ENCODE data around the gene GRK5.
A peak's percentile ranks its signal among the peaks of the same experiment; 100 is the strongest.

Gene GRK5

DNA sequence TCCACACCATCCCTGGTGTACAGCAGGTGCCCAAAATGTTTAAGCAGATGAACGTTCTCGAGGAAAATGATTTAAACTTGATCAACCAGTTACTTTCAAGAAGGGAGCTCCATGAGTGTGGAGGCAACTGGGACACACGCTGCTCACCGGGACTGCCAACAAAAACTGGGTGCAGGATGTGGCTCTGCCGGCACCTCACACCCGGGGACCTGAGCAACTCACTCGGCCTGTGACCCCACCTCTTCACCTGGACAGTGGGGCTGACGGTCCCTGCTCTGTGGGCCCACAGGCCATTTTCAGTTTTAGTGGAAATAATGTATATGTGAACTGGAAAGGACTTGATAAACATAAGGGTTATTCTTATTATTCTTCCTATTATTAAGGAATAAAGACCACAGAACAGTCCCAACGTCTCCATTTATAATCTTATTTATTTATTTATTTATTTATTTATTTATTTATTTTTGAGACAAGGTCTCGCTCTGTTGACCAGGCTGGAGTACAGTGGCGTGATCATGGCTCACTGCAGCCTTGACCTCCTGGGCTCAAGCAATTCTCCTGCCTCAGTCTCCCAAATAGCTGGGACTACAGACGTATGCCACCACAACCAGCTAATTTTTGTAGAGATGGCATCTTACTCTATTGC, 274.5 kb downstream of the GRK5 start:
- DNase-seq (ENCODE audit: low read depth, low spot score), result no peak

- no peak for DNase-seq (ENCODE audit: low read depth, low spot score)
Observed at GRCh38 chr10:119483001-119483400, 275.6 kb downstream of the GRK5 start.

- DNase-seq (ENCODE audit: low read depth, low spot score), result no peak
Observed at GRCh38 chr10:119483839-119484238, 276.5 kb downstream of the GRK5 start.

GRCh38 chr10:119488675-119489074, 281.3 kb downstream of the GRK5 start:
- DNase-seq (ENCODE audit: low read depth, low spot score), result no peak

GRCh38 chr10:119489991-119490326, 282.6 kb downstream of the GRK5 start:
- DNase-seq (ENCODE audit: low read depth, low spot score), result no peak

DNA sequence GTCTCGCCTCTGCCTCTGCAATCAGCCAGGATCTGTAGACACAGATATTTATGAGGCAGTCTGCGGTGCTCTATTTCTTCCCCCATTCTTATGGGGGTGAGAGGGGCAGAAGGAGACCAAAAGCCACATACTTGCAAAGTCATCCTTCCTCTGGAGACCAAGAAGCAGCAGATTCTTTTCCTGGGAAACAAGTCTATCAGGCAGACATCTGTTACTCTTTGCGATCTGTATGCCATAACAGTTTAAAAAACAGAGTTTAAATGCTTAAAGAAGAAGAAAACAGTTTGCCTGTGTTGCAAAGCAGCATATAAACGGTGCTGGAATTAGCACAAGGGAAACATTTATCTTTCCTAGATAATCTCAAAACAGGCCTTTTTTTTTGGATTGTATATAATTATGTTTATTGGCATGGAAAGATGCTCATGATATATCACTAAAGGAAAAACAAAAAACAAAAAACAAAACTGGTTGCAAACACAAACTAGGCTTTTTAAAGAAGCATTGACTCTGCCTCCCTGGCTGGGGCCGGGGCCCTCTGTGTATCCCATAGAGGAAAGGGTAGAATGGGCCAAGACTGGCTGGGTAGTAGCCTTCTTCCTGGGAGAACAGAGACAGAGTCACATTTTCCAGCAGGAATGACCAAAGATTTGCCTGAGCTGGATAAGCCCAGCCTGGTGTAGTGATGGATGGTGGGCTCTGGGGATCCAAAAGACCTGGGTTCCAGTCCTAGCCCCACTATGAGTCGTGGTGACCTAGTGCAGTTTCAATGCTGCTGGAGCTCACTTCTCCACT, 284.8 kb downstream of the GRK5 start:
- no peak for DNase-seq (ENCODE audit: low read depth, low spot score)

GRCh38 chr10:119493155-119493554, 285.8 kb downstream of the GRK5 start:
- no peak for DNase-seq (ENCODE audit: low read depth, low spot score)

DNA sequence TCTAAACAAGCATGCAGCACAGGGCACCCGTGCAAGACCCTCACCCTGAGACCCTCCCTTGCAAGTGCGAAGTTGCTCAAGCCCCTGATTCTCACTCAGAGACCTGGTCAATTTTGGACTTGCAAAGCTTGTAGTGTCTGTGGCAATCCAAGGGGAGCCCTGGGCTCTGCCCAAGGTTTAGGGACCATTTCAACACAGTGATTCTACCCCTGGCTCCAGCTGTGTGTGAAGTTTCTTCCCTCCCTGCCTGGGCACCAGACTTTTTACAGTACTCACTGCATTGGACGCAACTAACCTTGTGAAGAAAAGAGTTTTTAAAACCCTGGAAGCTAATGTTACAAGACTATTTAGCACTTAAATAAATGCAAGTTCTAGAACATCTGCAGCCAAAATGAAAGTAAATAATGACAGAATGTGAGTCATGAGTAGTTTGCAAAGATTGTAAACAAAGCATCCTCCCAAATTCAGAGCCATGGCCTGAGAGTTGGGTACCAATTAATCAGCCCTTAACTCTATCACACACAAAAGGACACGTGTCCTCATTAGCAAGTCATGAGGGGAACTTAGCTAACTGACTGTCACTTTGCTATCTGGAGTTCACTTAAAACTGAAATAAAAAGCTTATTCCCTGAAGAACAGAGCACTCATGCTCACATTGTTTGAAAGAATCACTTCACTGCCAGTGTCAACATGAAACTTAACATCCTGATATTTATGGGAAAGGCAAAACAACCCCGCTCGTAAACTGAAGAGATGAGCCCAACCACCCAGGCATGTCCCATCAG, 287.1 kb downstream of the GRK5 start:
- no peak for DNase-seq (ENCODE audit: low read depth, low spot score)

DNA sequence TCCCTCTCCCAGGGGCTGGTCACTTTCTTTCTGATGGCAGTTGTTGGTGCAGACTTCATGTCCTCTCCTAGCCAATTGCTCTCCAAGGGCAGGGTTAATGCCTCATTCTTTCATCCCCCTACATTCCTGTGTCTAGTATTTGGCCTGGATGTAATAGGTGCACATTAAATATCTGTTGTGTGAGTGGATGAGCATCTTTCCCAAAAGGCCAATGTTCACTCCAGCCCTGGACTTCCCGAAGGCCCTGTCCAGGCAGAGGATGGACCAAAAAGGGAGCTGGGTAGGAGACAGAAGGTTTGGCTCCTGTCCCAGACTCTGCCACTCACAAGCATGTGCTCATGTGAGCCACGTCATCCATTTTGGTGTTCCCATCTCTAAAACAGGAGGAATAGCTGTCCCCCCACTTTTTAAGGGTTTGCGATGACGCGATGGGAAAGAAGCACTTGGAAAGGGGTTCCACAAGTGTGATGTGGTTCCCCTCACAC, 287.7 kb downstream of the GRK5 start:
- no peak for DNase-seq (ENCODE audit: low read depth, low spot score)

DNA sequence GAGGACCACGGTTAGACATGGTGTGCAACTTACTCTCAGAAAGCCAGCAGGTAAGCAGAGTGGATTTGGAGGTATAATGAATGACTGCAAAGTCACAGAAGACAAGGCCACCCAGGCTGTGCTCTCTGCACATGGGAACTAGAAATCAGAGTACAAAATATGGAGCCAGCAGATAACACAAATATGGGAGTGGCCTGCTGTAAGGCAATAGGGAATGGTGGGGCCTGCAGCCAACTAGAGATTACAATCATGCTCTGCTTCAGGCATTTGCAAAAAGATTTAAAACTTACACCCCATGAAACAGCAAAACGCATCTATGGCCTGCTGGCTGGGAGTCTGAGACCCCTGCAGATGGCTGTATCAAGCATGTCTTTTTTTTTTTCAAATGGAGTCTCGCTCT, 288.2 kb downstream of the GRK5 start:
- no peak for DNase-seq (ENCODE audit: low read depth, low spot score)

- DNase-seq (ENCODE audit: low read depth, low spot score), result no peak
Observed at GRCh38 chr10:119496273-119496672, 288.9 kb downstream of the GRK5 start.

DNA sequence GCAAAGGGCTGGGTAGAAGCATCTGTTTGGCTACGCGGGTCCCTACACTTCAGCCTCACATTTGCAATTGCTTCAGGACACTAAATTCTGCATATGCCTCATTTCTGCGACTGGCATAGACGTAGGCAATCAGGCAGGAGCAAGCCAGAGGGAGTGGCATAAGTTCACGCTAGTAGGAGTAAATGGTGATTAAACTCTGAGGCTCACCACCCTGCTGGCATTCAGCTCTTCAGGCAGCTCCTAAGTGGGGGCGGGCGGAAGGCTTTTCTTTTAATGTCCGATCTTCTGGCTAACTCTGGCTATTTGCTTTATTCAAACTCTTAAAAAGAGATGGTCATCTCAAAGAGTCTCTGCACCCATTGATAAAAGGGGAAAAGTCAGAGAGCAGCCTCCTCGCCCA, 289.9 kb downstream of the GRK5 start:
- DNase-seq (ENCODE audit: low read depth, low spot score), result no peak

DNA sequence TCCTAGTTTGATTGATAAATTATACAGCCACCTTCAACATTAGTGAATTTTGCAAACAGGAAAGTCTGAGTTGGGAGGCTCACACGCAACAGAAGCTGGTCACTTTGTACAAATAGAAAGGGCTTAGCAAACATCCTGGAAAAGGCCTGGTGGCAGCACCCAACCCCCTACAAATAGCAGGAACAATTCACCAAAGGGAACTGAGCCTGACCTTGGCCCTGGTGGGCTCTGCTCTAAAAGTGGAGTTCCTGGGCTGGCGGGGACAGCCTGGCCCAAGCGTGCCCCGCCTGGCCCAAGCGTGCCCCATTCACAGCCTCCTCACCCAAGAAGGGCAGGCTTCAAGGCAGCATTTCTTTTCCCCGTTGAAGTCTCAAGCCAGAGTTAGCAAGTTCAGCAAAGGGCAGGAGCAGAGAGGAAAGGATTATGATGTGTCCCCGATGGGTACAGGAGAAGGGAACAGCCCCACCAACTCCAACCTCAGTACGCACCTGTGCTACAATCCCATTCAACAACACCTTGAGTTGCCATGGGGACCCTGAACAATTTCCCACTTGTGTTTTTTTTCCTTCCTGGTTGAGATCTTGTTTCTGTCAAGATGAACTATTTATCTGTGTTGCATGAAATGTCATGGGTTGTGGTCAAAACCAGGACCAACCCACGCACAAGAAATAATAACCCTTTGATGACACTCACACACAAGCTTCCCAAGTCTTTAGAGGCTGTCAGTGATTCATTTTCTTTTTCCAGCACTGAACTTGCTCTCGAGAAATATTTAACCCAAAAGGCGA, 291.7 kb downstream of the GRK5 start:
- DNase-seq (ENCODE audit: low read depth, low spot score), result no peak

- no peak for DNase-seq (ENCODE audit: low read depth, low spot score)
Observed at GRCh38 chr10:119499677-119500002, 292.3 kb downstream of the GRK5 start.

DNA sequence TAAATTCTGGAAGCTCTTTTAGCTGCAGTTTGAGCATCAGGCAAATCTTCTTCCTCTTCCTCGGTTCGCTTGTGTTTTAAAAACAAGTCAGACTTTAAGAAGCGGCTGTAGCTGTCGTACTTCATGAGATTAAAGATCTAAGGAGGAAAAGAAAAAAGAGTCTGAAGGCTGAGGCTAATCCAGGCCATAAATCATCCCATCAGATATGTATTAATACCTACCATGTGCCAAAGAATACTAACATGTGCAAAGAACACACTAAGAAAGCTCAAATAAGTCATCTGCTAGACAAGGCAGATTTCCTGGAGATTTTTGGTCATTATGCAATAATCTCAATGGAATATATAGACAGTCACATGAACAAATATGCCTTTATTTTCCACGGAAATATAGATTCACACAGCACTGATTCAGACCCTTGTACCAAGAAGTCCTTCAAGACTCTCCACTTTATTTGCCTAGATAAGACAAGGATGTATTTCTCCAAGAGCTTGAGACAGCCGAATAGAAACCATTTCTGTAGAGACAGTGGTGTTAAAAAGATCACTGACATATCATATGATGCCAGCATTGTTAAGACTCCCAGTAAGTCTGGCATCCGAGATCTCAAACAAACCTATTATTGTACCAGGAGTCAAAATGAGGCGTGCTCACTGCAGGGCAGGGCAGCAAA, 292.9 kb downstream of the GRK5 start:
- DNase-seq (ENCODE audit: low read depth, low spot score), result no peak

DNA sequence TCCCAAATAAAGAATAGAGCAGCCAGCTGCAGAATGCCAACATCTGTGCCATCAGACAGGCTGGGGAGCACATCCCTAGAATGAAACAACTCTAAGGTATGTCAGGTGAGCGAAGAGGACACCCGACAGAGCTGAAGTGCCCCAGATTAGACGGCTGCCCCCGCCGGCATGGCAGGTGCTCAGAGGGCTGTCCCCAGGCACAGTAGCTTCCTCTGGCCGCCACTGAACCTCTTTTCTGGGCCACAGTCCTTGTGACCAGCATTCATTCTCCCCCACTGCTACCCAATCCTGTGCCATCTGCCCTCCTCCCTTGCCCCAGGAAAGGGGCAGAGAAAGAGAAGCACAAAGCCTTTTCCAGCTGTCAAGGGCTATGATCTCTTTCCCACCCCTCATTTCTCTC, 293.4 kb downstream of the GRK5 start:
- no peak for DNase-seq (ENCODE audit: low read depth, low spot score)

DNA sequence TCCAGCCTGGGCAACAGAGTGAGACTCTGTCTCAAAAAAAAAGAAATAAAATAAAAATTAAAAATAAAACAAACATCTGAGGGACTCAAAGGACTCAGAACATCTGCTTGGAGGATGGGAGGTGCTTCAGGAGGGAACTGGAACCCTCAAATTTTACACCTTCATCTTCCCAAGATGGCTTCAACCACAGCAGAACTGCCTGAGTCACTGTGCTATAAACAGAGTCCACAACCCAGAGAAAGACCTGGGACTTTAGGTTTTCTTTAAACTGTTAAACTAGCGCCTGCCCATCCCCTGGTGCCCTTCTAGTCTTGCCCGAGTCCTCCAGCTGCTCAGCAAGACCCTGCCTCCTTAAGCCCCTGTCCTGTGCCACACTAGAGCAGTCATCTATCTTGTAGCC, 294.3 kb downstream of the GRK5 start:
- DNase-seq (ENCODE audit: low read depth, low spot score), result no peak

GRCh38 chr10:119502209-119502608, 294.8 kb downstream of the GRK5 start:
- DNase-seq (ENCODE audit: low read depth, low spot score), result peak; percentile 55

DNA sequence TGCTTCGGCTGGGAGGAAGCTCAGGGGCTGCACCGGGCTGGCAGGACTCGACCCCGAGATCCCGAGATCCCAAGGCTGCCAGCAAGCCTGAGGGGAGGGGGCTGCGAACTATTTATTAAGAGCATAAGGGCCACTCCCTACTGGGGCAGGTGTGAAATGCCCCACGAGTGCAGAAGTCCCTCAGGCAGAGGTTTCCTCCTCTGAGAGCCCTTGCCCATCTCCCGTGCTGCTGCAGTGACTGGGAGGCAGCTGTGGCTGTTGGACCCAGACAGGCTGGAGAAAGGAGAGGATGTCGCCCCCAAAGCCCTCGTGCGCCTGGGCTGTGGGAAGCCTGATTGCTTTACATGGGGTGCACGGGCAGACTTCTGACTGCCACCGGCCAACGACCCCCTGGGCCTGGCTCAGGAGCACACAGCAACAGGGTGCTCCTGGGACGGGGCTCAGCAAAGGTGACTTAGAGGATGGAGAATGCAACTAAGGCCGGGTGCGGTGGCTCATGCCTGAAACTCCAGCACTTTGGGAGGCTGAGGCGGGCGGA, 295.3 kb downstream of the GRK5 start:
- DNase-seq (ENCODE audit: low read depth, low spot score), result no peak

- no peak for DNase-seq (ENCODE audit: low read depth, low spot score)
Observed at GRCh38 chr10:119503821-119504220, 296.4 kb downstream of the GRK5 start.

GRCh38 chr10:119504651-119505050, 297.3 kb downstream of the GRK5 start:
- DNase-seq (ENCODE audit: low read depth, low spot score), result no peak
